ENCODE data around the gene EHBP1L1. TPM values are rescaled to one million over a fixed set of nuclear protein-coding genes. Genes with fewer than 3 reads are reported as not detected.

Gene EHBP1L1
- total RNA-seq, 6 donors from 2014 or later = 70.4 to 220 (median 133) TPM

- Histone ChIP-seq H3K4me1 (peaks cover 38 to 53% (median 51%) of the 10 kb centered on the region in 4 donors), H3K36me3 (peaks cover 0 to 54% (median 30%) of the 10 kb centered on the region in 4 donors), H3K9me3 (no peaks in the 10 kb centered on the region), H3K27me3 (no peaks in the 10 kb centered on the region), H3K4me3 (peak overlapping the region in 2 of 4 donors; percentile 85 to 87), H3K27ac (peak overlapping the region; percentile 93 to 98 (median 94))
- DNase-seq (no peak), ATAC-seq (ENCODE audit: low FRiP score in 2 of 2) (no peak)
- TF ChIP-seq POLR2A (IDR thresholded peaks at IDR 0.05) (no peak), EP300 (IDR thresholded peaks at IDR 0.05) (no peak)
- whole genome bisulfite sequencing, 2 donors = 87 to 93% methylated on average over 7 of the region's 7 CpGs
Measured at GRCh38 chr11:65578134-65578533, 2.3 kb downstream of the EHBP1L1 start.

- H3K9me3 ChIP-seq = no peaks in the 10 kb centered on the region
- TF ChIP-seq POLR2AphosphoS5 (IDR thresholded peaks at IDR 0.05) = no peak
- no peak for TF ChIP-seq CTCF (IDR thresholded peaks at IDR 0.05)
- TF ChIP-seq POLR2A (IDR thresholded peaks at IDR 0.05) = no peak
- no peak for TF ChIP-seq EP300 (IDR thresholded peaks at IDR 0.05)
- DNase-seq = no peak
Measured at GRCh38 chr11:65578667-65579066, 2.8 kb downstream of the EHBP1L1 start.

GRCh38 chr11:65579291-65579690 is 3.4 kb downstream of the EHBP1L1 start:
- WGBS, 2 donors = 77 to 90% methylated on average over 4 of the region's 4 CpGs
- Histone ChIP-seq H3K4me3 (no peak overlapping the region), H3K9me3 (no peaks in the 10 kb centered on the region), H3K36me3 (peaks cover 0 to 56% (median 38%) of the 10 kb centered on the region in 4 donors), H3K27ac (peak overlapping the region in 2 of 4 donors; percentile 93 to 98), H3K27me3 (no peaks in the 10 kb centered on the region), H3K4me1 (peaks cover 29 to 44% (median 41%) of the 10 kb centered on the region in 4 donors)
- DNase-seq (no peak), ATAC-seq (ENCODE audit: low FRiP score in 2 of 2) (no peak)
- TF ChIP-seq POLR2AphosphoS5 (IDR thresholded peaks at IDR 0.05) (no peak), POLR2A (IDR thresholded peaks at IDR 0.05) (no peak), CTCF (IDR thresholded peaks at IDR 0.05) (no peak), EP300 (IDR thresholded peaks at IDR 0.05) (no peak)

More at GRCh38 chr11:65578667-65579066, 2.8 kb downstream of the EHBP1L1 start:
- H3K27ac ChIP-seq = peak overlapping the region in 2 of 4 donors; percentile 93 to 98
- H3K4me1 ChIP-seq = peaks cover 33 to 48% (median 45%) of the 10 kb centered on the region in 4 donors
- no peak overlapping the region for H3K4me3 ChIP-seq
- WGBS, 2 donors = 93 to 96% methylated on average over 3 of the region's 3 CpGs
- no peak for ATAC-seq (ENCODE audit: low FRiP score in 2 of 2)
- H3K36me3 ChIP-seq = peaks cover 0 to 51% (median 32%) of the 10 kb centered on the region in 4 donors
- H3K27me3 ChIP-seq = no peaks in the 10 kb centered on the region

GRCh38 chr11:65580031-65580692 is 4.3 kb downstream of the EHBP1L1 start:
- H3K4me3 ChIP-seq = no peak overlapping the region
- no peaks in the 10 kb centered on the region for H3K27me3 ChIP-seq
- no peaks in the 10 kb centered on the region for H3K9me3 ChIP-seq
- peaks cover 24 to 36% (median 33%) of the 10 kb centered on the region in 4 donors for H3K4me1 ChIP-seq
- TF ChIP-seq POLR2AphosphoS5 (IDR thresholded peaks at IDR 0.05) = no peak
- no peak for TF ChIP-seq CTCF (IDR thresholded peaks at IDR 0.05)
- no peak for TF ChIP-seq POLR2A (IDR thresholded peaks at IDR 0.05)
- no peak for TF ChIP-seq EP300 (IDR thresholded peaks at IDR 0.05)
- DNase-seq (peak in 1 of 2 donors; percentile 64), ATAC-seq (ENCODE audit: low FRiP score in 2 of 2) (no peak)
- WGBS, 2 donors = 94 to 97% methylated on average over 13 to 19 of the region's 19 CpGs
- no peak overlapping the region for H3K27ac ChIP-seq
- peaks cover 0 to 62% (median 44%) of the 10 kb centered on the region in 4 donors for H3K36me3 ChIP-seq

GRCh38 chr11:65580756-65581155 is 4.9 kb downstream of the EHBP1L1 start:
- Histone ChIP-seq H3K27me3 (no peaks in the 10 kb centered on the region), H3K4me3 (no peak overlapping the region), H3K4me1 (peaks cover 21 to 32% (median 30%) of the 10 kb centered on the region in 4 donors), H3K9me3 (no peaks in the 10 kb centered on the region), H3K36me3 (peaks cover 0 to 66% (median 49%) of the 10 kb centered on the region in 4 donors), H3K27ac (no peak overlapping the region)
- TF ChIP-seq POLR2A (IDR thresholded peaks at IDR 0.05) (no peak), CTCF (IDR thresholded peaks at IDR 0.05) (no peak), POLR2AphosphoS5 (IDR thresholded peaks at IDR 0.05) (no peak), EP300 (IDR thresholded peaks at IDR 0.05) (no peak)
- DNase-seq (peak in 1 of 2 donors; percentile 56), ATAC-seq (ENCODE audit: low FRiP score in 2 of 2) (no peak)
- WGBS, 2 donors = 95 to 98% methylated on average over 5 to 8 of the region's 8 CpGs
